NB4 (cell line): ENCODE results near the gene ZNF227.
A peak's percentile ranks its signal among the peaks of the same experiment; 100 is the strongest.

Experiments
- POLR2A ChIP-seq: IDR thresholded peaks from 2 replicates; pipeline ENCODE4 v1.6.1; 2011; ENCODE audit warnings: mild to moderate bottlenecking; ENCODE audit not compliant: insufficient read length; ENCODE audit errors: extremely low read depth
- TF ChIP-seq, protein P1 (sequence below): IDR thresholded peaks from one replicate; pipeline ENCODE4 v1.5.1; 2012; ENCODE audit warnings: low read depth, low read length

DNA sequence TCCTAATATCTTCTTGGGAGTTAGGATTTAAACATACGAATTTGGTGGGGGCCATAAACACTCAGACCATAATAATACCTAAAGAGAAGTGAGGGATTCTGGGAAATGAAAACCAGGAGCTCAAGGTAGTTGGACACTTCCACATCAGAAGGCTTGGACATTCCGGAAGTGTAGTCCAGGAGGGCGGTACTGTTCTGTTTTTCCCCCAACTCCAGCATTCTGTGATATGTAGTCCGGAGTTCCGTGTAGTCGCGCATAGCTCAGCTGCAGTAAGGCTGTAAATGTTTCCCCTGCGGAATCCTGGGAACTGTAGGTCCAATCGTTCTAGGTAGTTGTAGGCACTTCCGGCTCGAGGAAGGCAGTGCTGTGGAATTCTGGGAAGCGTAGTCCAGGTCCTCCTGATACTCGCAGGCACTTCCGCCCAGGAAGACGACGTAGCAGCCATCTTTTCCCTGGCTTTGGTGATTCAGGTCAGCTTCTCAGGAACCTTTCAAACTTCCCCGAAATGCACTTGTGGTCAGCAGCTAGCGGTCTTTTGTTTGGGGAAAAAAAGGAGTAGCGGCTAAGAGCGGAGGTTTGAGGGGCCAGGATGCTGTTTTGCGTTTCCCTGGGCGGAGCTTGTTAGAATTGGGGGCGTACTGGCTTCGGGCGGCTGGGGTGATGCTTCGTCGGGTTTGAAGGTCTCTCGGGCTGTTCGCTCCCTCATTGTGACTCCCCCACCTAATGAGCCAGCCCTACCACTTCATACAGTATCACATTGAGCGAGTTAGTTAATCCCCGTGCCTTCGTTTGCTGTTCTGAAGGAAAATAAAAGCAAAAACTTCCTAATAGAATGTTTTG lies 47.4 kb upstream of the ZNF227 start, which contains the start of gene ZNF226:
- TF ChIP-seq, protein P1, sequence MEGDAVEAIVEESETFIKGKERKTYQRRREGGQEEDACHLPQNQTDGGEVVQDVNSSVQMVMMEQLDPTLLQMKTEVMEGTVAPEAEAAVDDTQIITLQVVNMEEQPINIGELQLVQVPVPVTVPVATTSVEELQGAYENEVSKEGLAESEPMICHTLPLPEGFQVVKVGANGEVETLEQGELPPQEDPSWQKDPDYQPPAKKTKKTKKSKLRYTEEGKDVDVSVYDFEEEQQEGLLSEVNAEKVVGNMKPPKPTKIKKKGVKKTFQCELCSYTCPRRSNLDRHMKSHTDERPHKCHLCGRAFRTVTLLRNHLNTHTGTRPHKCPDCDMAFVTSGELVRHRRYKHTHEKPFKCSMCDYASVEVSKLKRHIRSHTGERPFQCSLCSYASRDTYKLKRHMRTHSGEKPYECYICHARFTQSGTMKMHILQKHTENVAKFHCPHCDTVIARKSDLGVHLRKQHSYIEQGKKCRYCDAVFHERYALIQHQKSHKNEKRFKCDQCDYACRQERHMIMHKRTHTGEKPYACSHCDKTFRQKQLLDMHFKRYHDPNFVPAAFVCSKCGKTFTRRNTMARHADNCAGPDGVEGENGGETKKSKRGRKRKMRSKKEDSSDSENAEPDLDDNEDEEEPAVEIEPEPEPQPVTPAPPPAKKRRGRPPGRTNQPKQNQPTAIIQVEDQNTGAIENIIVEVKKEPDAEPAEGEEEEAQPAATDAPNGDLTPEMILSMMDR, result no peak
- TF ChIP-seq POLR2A, result peak; percentile 55
